SK-N-SH treated with all-trans-retinoic acid at 6 μM for 48 hours (cell line): ENCODE measurements around the gene AMOTL1.

Experiments used
- ATAC-seq: fragments of 200-7000 bp; cut with Tn5 transposase; 3 replicates; pipeline ENCODE4 v1.9.1; 2020; ENCODE audit warnings: mild to moderate bottlenecking, moderate library complexity
- ARNTL ChIP-seq: fragments of 450-650 bp; formaldehyde crosslinking; IDR thresholded peaks from 2 replicates; pipeline ENCODE4 v1.5.0; 2020; ENCODE audit warnings: low read depth, mild to moderate bottlenecking, moderate library complexity, borderline replicate concordance
- BACH2 ChIP-seq: fragments of 250-450 bp; sonication (Bioruptor Pico); IDR thresholded peaks from 2 replicates; pipeline ENCODE4 v1.9.0; 2021; ENCODE audit warnings: mild to moderate bottlenecking, borderline replicate concordance
- CREB5 ChIP-seq: fragments of 250-450 bp; sonication (Bioruptor Pico); IDR thresholded peaks from 2 replicates; pipeline ENCODE4 v1.5.1; 2020; ENCODE audit warnings: low read depth, mild to moderate bottlenecking, moderate library complexity
- CSRNP3 ChIP-seq: fragments of 250-450 bp; sonication (Bioruptor Pico); IDR thresholded peaks from 2 replicates; pipeline ENCODE4 v1.5.1; 2021; ENCODE audit warnings: mild to moderate bottlenecking, moderate library complexity
- ESRRG ChIP-seq: fragments of 250-450 bp; sonication (Bioruptor Pico); IDR thresholded peaks from 2 replicates; pipeline ENCODE4 v1.6.1; 2021; ENCODE audit warnings: mild to moderate bottlenecking
- GLIS3 ChIP-seq: fragments of 250-450 bp; sonication (Bioruptor Pico); IDR thresholded peaks from 2 replicates; pipeline ENCODE4 v1.5.0; 2020; ENCODE audit warnings: mild to moderate bottlenecking, moderate library complexity
- ISL1 ChIP-seq: fragments of 250-450 bp; sonication (Bioruptor Pico); IDR thresholded peaks from 2 replicates; pipeline ENCODE4 v2.1.2; 2022; ENCODE audit warnings: mild to moderate bottlenecking, moderate library complexity
- OSR1 ChIP-seq: fragments of 250-450 bp; sonication (Bioruptor Pico); IDR thresholded peaks from 2 replicates; pipeline ENCODE4 v1.8.0; 2022; ENCODE audit warnings: moderate library complexity, mild to moderate bottlenecking, inconsistent platforms
- PATZ1 ChIP-seq: fragments of 250-450 bp; sonication (Bioruptor Pico); IDR thresholded peaks from 2 replicates; pipeline ENCODE4 v1.8.0; 2020; ENCODE audit warnings: mild to moderate bottlenecking, moderate library complexity, borderline replicate concordance
- POU6F1 ChIP-seq: fragments of 250-450 bp; sonication (Bioruptor Pico); IDR thresholded peaks from 2 replicates; pipeline ENCODE4 v1.8.0; 2021; ENCODE audit warnings: low read depth, mild to moderate bottlenecking, moderate library complexity, borderline replicate concordance
- RARB ChIP-seq: fragments of 250-450 bp; sonication (Bioruptor Pico); IDR thresholded peaks from 2 replicates; pipeline ENCODE4 v1.8.0; 2021; ENCODE audit warnings: mild to moderate bottlenecking, moderate library complexity
- SNAI2 ChIP-seq: fragments of 250-450 bp; sonication (Bioruptor Pico); IDR thresholded peaks from 2 replicates; pipeline ENCODE4 v1.5.0; 2020; ENCODE audit warnings: mild to moderate bottlenecking, moderate library complexity
- TCF4 ChIP-seq: fragments of 250-450 bp; sonication (Bioruptor Pico); IDR thresholded peaks from 2 replicates; pipeline ENCODE4 v1.8.0; 2021; ENCODE audit warnings: mild to moderate bottlenecking, moderate library complexity, borderline replicate concordance
- TOX ChIP-seq: fragments of 250-450 bp; sonication (Bioruptor Pico); IDR thresholded peaks from 2 replicates; pipeline ENCODE4 v1.8.0; 2021; ENCODE audit warnings: mild to moderate bottlenecking, moderate library complexity, borderline replicate concordance
- TSHZ2 ChIP-seq: fragments of 250-450 bp; sonication (Bioruptor Pico); IDR thresholded peaks from 2 replicates; pipeline ENCODE4 v1.5.0; 2020; ENCODE audit warnings: mild to moderate bottlenecking, moderate library complexity
- ZC3H10 ChIP-seq: fragments of 250-450 bp; sonication (Bioruptor Pico); IDR thresholded peaks from 2 replicates; pipeline ENCODE4 v1.5.1; 2021; ENCODE audit warnings: mild to moderate bottlenecking, moderate library complexity
- ZFP3 ChIP-seq: fragments of 250-450 bp; sonication (Bioruptor Pico); IDR thresholded peaks from 2 replicates; pipeline ENCODE4 v1.5.0; 2020; ENCODE audit warnings: mild to moderate bottlenecking, moderate library complexity
- ZFP30 ChIP-seq: fragments of 450-650 bp; formaldehyde crosslinking; IDR thresholded peaks from 2 replicates; pipeline ENCODE4 v1.5.0; 2022; ENCODE audit warnings: mild to moderate bottlenecking, moderate library complexity
- ZNF70 ChIP-seq: fragments of 450-650 bp; formaldehyde crosslinking; IDR thresholded peaks from 2 replicates; pipeline ENCODE4 v1.5.0; 2020; ENCODE audit warnings: mild to moderate bottlenecking, moderate library complexity
- ZNF8 ChIP-seq: fragments of 450-650 bp; formaldehyde crosslinking; IDR thresholded peaks from 2 replicates; pipeline ENCODE4 v1.5.0; 2020; ENCODE audit warnings: mild to moderate bottlenecking, moderate library complexity

Gene AMOTL1

GRCh38 chr11:94854770-94855633, 86.8 kb downstream of the AMOTL1 start:
- TF ChIP-seq TSHZ2, result no peak
- TF ChIP-seq ZFP30, result no peak
- TF ChIP-seq TOX, result no peak
- TF ChIP-seq ZC3H10 (CRISPR knock-in tag), result no peak
- no peak for TF ChIP-seq ESRRG
- no peak for TF ChIP-seq GLIS3 (CRISPR knock-in tag)
- TF ChIP-seq ISL1, result no peak
- no peak for TF ChIP-seq OSR1
- no peak for TF ChIP-seq PATZ1
- no peak for TF ChIP-seq ARNTL
- TF ChIP-seq BACH2 (CRISPR knock-in tag), result no peak
- no peak for TF ChIP-seq ZNF8 (CRISPR knock-in tag)
- TF ChIP-seq TCF4 (CRISPR knock-in tag), result no peak
- TF ChIP-seq ZFP3 (CRISPR knock-in tag), result no peak
- no peak for TF ChIP-seq RARB (CRISPR knock-in tag)
- no peak for TF ChIP-seq POU6F1 (CRISPR knock-in tag)
- TF ChIP-seq, all 23 proteins: peak for 0
- ATAC-seq, result no peak

- ATAC-seq, result no peak
- no peak for TF ChIP-seq ZNF70 (CRISPR knock-in tag)
- no peak for TF ChIP-seq RARB (CRISPR knock-in tag)
- TF ChIP-seq POU6F1 (CRISPR knock-in tag), result no peak
- no peak for TF ChIP-seq ESRRG
- no peak for TF ChIP-seq SNAI2 (CRISPR knock-in tag)
- TF ChIP-seq ISL1, result no peak
- no peak for TF ChIP-seq TCF4 (CRISPR knock-in tag)
- TF ChIP-seq CSRNP3 (CRISPR knock-in tag), result no peak
- TF ChIP-seq OSR1, result no peak
Observed at GRCh38 chr11:94855666-94856065, 87.5 kb downstream of the AMOTL1 start.

GRCh38 chr11:94856443-94856842, 88.3 kb downstream of the AMOTL1 start:
- TF ChIP-seq CREB5 (no peak), ZNF8 (CRISPR knock-in tag) (no peak), ESRRG (no peak)
- ATAC-seq, result no peak
